Activated CD8-positive, alpha-beta memory T cell treated with anti-CD3 and anti-CD28 coated beads, Interleukin-2, amount 50 U/mL, for 1 hour (primary cell): ENCODE results near the gene SLC13A2.
"Not testable (repeated sequence)": the region's sequence is repeated elsewhere in the genome, so short reads cannot be mapped to it uniquely, and the experiment has no call there.

Experiments used
- DNase-seq: peaks from one replicate; pipeline ENCODE4 v3.0.0-alpha.2; 2020; ENCODE audit errors: extremely low read depth

SLC13A2 gene

GRCh38 chr17:28514561-28515002, 41.1 kb downstream of the SLC13A2 start:
- DNase-seq, result no peak

GRCh38 chr17:28515518-28515917, 42.1 kb downstream of the SLC13A2 start:
- no peak for DNase-seq

GRCh38 chr17:28518132-28518531, 44.7 kb downstream of the SLC13A2 start:
- no peak for DNase-seq

- DNase-seq, result no peak
Observed at GRCh38 chr17:28518578-28518977, 45.1 kb downstream of the SLC13A2 start.

GRCh38 chr17:28519236-28519635, 45.8 kb downstream of the SLC13A2 start:
- DNase-seq, result no peak

- no peak for DNase-seq
Observed at GRCh38 chr17:28520687-28521086, 47.2 kb downstream of the SLC13A2 start.

- DNase-seq, result no peak
Observed at GRCh38 chr17:28521311-28522085, 48.1 kb downstream of the SLC13A2 start.

- DNase-seq, result not testable (repeated sequence)
Observed at GRCh38 chr17:28522281-28522680, 48.8 kb downstream of the SLC13A2 start.

- DNase-seq, result no peak
Observed at GRCh38 chr17:28523186-28523585, 49.7 kb downstream of the SLC13A2 start.

- DNase-seq, result no peak
Observed at GRCh38 chr17:28523876-28524275, 50.4 kb downstream of the SLC13A2 start.

GRCh38 chr17:28524476-28525424, 51.3 kb downstream of the SLC13A2 start:
- no peak for DNase-seq

GRCh38 chr17:28526381-28526780, 52.9 kb downstream of the SLC13A2 start:
- DNase-seq, result no peak

- DNase-seq, result no peak
Observed at GRCh38 chr17:28527181-28527681, 53.8 kb downstream of the SLC13A2 start.

GRCh38 chr17:28527859-28528258, 54.4 kb downstream of the SLC13A2 start:
- DNase-seq, result no peak

- no peak for DNase-seq
Observed at GRCh38 chr17:28528327-28529012, 55.0 kb downstream of the SLC13A2 start.

- no peak for DNase-seq
Observed at GRCh38 chr17:28529013-28529400, 55.6 kb downstream of the SLC13A2 start.

- no peak for DNase-seq
Observed at GRCh38 chr17:28530250-28530649, 56.8 kb downstream of the SLC13A2 start.

- no peak for DNase-seq
Observed at GRCh38 chr17:28530926-28531325, 57.5 kb downstream of the SLC13A2 start.

GRCh38 chr17:28532050-28532960, 58.9 kb downstream of the SLC13A2 start:
- no peak for DNase-seq

GRCh38 chr17:28533091-28533807, 59.8 kb downstream of the SLC13A2 start:
- DNase-seq, result no peak
